Measurements from ENCODE around the gene COL9A2.

DNA sequence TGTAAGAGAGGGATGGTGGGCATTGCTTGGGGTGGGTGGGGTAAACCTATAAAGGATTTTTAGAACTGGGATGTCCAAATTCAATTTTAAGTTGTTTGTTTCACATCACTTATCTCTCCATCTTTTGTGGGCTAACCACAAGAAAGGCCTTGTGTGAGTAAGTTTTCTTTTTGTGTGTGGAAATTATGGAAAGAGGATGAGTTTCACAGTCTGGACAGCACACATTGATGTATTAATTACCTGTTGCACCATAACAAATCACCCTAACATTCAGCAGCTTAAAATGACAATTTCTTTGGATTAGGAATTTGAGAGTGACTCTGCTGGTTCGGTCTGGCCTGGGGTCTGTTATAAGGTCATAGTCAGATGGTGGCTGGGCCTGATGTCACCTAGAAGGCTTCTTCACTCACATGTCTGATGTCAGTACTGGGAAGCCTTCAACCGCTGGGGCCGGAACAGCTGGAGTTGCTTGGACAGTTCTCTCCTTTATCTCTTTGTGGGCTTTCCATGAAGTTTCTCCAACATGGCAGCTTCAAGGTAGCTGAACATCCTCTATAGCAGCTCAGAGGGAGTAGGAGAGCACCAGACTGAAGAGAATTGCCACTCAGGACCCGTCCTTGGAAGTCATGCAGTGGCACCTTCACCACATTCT is 2.0 kb upstream of the COL9A2 start:
- TF ChIP-seq, protein P1, sequence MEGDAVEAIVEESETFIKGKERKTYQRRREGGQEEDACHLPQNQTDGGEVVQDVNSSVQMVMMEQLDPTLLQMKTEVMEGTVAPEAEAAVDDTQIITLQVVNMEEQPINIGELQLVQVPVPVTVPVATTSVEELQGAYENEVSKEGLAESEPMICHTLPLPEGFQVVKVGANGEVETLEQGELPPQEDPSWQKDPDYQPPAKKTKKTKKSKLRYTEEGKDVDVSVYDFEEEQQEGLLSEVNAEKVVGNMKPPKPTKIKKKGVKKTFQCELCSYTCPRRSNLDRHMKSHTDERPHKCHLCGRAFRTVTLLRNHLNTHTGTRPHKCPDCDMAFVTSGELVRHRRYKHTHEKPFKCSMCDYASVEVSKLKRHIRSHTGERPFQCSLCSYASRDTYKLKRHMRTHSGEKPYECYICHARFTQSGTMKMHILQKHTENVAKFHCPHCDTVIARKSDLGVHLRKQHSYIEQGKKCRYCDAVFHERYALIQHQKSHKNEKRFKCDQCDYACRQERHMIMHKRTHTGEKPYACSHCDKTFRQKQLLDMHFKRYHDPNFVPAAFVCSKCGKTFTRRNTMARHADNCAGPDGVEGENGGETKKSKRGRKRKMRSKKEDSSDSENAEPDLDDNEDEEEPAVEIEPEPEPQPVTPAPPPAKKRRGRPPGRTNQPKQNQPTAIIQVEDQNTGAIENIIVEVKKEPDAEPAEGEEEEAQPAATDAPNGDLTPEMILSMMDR (IDR thresholded peaks at IDR 0.05) = no peak
- no peak for TF ChIP-seq POLR2A (IDR thresholded peaks at IDR 0.05)

Data from uterus (tissue), 2 donors.